Activated naive CD4-positive, alpha-beta T cell treated with anti-CD3 and anti-CD28 coated beads, Interleukin-2, amount 50 U/mL, for 16 hours (primary cell): Measurements from ENCODE around the gene PPARA.

Source experiments
- DNase-seq: peaks from one replicate; pipeline ENCODE4 v3.0.0-alpha.2; 2020

The PPARA gene

GRCh38 chr22:46280999-46281623, 130.8 kb downstream of the PPARA start:
- DNase-seq = no peak

GRCh38 chr22:46281866-46282678, 131.7 kb downstream of the PPARA start:
- DNase-seq = no peak

GRCh38 chr22:46286006-46286405, 135.7 kb downstream of the PPARA start:
- no peak for DNase-seq

- DNase-seq = no peak
These were observed 136.9 kb downstream of the PPARA start for GRCh38 chr22:46286941-46287872.

GRCh38 chr22:46287873-46288751, 137.8 kb downstream of the PPARA start:
- DNase-seq = no peak

- DNase-seq = no peak
These were observed 138.5 kb downstream of the PPARA start for GRCh38 chr22:46288846-46289243.

- no peak for DNase-seq
These were observed 139.0 kb downstream of the PPARA start for GRCh38 chr22:46289244-46289891.

- no peak for DNase-seq
These were observed 140.0 kb downstream of the PPARA start for GRCh38 chr22:46290121-46290842.

- no peak for DNase-seq
These were observed 140.8 kb downstream of the PPARA start for GRCh38 chr22:46290843-46291785.

- DNase-seq = no peak
These were observed 141.8 kb downstream of the PPARA start for GRCh38 chr22:46292173-46292572.

- no peak for DNase-seq
These were observed 142.4 kb downstream of the PPARA start for GRCh38 chr22:46292732-46293131.
